Spleen (tissue), 7 donors: Measurements from ENCODE around the gene TTI1.

Experiments used
- POLR2A ChIP-seq, 3 donors: fragments of 450-650 bp; IDR thresholded peaks; one replicate each; pipeline ENCODE4 v1.5.1; 2017; ENCODE audit warnings: antibody characterized with exemption in 3 of 3, mild to moderate bottlenecking in 1 of 3
- POLR2AphosphoS5 ChIP-seq, 3 donors: sonication (generic); formaldehyde crosslinking; IDR thresholded peaks; one replicate each; pipeline ENCODE4 v1.5.1; 2017; ENCODE audit warnings: antibody characterized with exemption in 3 of 3
- TF ChIP-seq, protein P1 (sequence below), 11 experiments: fragments of 200-600 bp in 7 of 11; fragments of 450-650 bp in 4 of 11; sonication (generic) in 4 of 11; IDR thresholded peaks in 8 of 11; conservative IDR thresholded peaks in 3 of 11; 1 replicate in 7 of 11; 2 replicates in 4 of 11; pipeline versions ENCODE4 v1.4.0 to v1.8.0; 2016 to 2021; ENCODE audit warnings: antibody characterized with exemption in 11 of 11, inconsistent platforms in 4 of 11, mild to moderate bottlenecking in 1 of 11
- donor health status: DM: no; HTN: no; CAD: no; lungs with moderate emphysema.
- donor health status: DM: no; HTN: no; CAD: no.
- donor health status: DM: no; HTN: no; CAD: no.

GRCh38 chr20:37944456-37944981, 88.7 kb downstream of the TTI1 start:
- TF ChIP-seq, protein P1, sequence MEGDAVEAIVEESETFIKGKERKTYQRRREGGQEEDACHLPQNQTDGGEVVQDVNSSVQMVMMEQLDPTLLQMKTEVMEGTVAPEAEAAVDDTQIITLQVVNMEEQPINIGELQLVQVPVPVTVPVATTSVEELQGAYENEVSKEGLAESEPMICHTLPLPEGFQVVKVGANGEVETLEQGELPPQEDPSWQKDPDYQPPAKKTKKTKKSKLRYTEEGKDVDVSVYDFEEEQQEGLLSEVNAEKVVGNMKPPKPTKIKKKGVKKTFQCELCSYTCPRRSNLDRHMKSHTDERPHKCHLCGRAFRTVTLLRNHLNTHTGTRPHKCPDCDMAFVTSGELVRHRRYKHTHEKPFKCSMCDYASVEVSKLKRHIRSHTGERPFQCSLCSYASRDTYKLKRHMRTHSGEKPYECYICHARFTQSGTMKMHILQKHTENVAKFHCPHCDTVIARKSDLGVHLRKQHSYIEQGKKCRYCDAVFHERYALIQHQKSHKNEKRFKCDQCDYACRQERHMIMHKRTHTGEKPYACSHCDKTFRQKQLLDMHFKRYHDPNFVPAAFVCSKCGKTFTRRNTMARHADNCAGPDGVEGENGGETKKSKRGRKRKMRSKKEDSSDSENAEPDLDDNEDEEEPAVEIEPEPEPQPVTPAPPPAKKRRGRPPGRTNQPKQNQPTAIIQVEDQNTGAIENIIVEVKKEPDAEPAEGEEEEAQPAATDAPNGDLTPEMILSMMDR (IDR thresholded peaks at IDR 0.05 in 8 of 11, conservative IDR thresholded peaks at IDR 0.05 in 3 of 11), result no peak
- TF ChIP-seq POLR2AphosphoS5 (IDR thresholded peaks at IDR 0.05) (no peak), POLR2A (IDR thresholded peaks at IDR 0.05) (no peak)
